Panc1 (cell line): ENCODE measurements around the gene DUSP1. TPM values are rescaled to one million over a fixed set of nuclear protein-coding genes. Genes with fewer than 3 reads are reported as not detected.
A peak's percentile ranks its signal among the peaks of the same experiment; 100 is the strongest.

ENCODE experiments used
- ATAC-seq: fragments of 200-7000 bp; cut with Tn5 transposase; 2 replicates; pipeline ENCODE4 v1.9.1; 2020; ENCODE audit warnings: mild to moderate bottlenecking, moderate library complexity
- BruUV-seq: library from RNA; stranded (reverse); fragments of 400-500 nt; replicated peaks from 2 replicates; lab custom pipeline; 2021; lab: Mats Ljungman, UMichigan
- CTCF ChIA-PET: fragments of 300-600 bp; sonication (Branson Sonifier 250); formaldehyde crosslinking; loops from one replicate; lab custom pipeline; 2022; ENCODE audit warnings: antibody characterized with exemption; lab: Charles Lee
- POLR2A ChIA-PET: fragments of 300-600 bp; sonication (Branson Sonifier 250); formaldehyde crosslinking; loops from one replicate; lab custom pipeline; 2022; ENCODE audit warnings: antibody characterized with exemption; lab: Charles Lee
- DNase-seq: peaks from one replicate; pipeline ENCODE4 v3.0.0-alpha.2; 2010; ENCODE audit warnings: low read depth, low spot score
- H3K27ac ChIP-seq: 2 replicates; pipeline ENCODE4 v1.5.1; 2011; ENCODE audit warnings: mild to moderate bottlenecking, low read length, inconsistent platforms
- H3K27me3 ChIP-seq: fragments of 200-500 bp; sonication (Bioruptor generic); 2 replicates; pipeline ENCODE4 v1.6.0; 2014; ENCODE audit warnings: low read length, inconsistent platforms; ENCODE audit not compliant: control insufficient read depth, insufficient read depth
- H3K36me3 ChIP-seq: fragments of 200-500 bp; sonication (Bioruptor generic); 2 replicates; pipeline ENCODE4 v1.5.1; 2014; ENCODE audit warnings: inconsistent platforms, mild to moderate bottlenecking, low read length, moderate library complexity; ENCODE audit not compliant: control insufficient read depth, insufficient read depth
- H3K4me1 ChIP-seq: 2 replicates; pipeline ENCODE4 v1.5.1; 2011; ENCODE audit warnings: inconsistent platforms, mild to moderate bottlenecking, low read length, moderate library complexity; ENCODE audit not compliant: control insufficient read depth, insufficient read depth
- H3K4me3 ChIP-seq, 2 experiments: 2 replicates each; pipeline ENCODE4 v1.5.1; 2011 to 2012; ENCODE audit warnings: low read depth in 2 of 2, low read length in 2 of 2, mild to moderate bottlenecking in 2 of 2, inconsistent platforms in 1 of 2, moderate library complexity in 1 of 2
- H3K9me3 ChIP-seq: fragments of 200-500 bp; sonication (Bioruptor generic); 2 replicates; pipeline ENCODE4 v1.5.1; 2014; ENCODE audit warnings: low read depth, mild to moderate bottlenecking, inconsistent platforms, low read length, moderate library complexity; ENCODE audit not compliant: control insufficient read depth, insufficient read depth
- POLR2AphosphoS5 ChIP-seq: IDR thresholded peaks from 2 replicates; pipeline ENCODE4 v1.6.1; 2012; ENCODE audit warnings: mild to moderate bottlenecking, low read depth, low read length, moderate library complexity
- REST ChIP-seq, 2 experiments: IDR thresholded peaks; 2 replicates each; pipeline ENCODE4 v1.6.1; 2011 to 2012; ENCODE audit warnings: low read depth in 2 of 2, control low read depth in 1 of 2, low read length in 1 of 2, mild to moderate bottlenecking in 1 of 2, moderate library complexity in 1 of 2; ENCODE audit not compliant: insufficient read depth in 1 of 2
- SIN3A ChIP-seq: IDR thresholded peaks from 2 replicates; pipeline ENCODE4 v1.6.1; 2012; ENCODE audit warnings: low read depth, mild to moderate bottlenecking, low read length, moderate library complexity, borderline replicate concordance; ENCODE audit not compliant: insufficient read depth
- TCF7L2 ChIP-seq: IDR thresholded peaks from 2 replicates; pipeline ENCODE4 v1.6.1; 2011; ENCODE audit warnings: mild to moderate bottlenecking, low read depth, low read length, inconsistent platforms
- in situ Hi-C: cut with HindIII; loops from 2 replicates; pipeline ENCODE4 v1.10.0; 2016; ENCODE audit warnings: low sequenced_read_pairs, low pct_unique_long_range_greater_than_20kb
- intact Hi-C: fragments of 100-400 bp; cut with micrococcal nuclease; formaldehyde crosslinking; loops from one replicate; pipeline ENCODE4 v1.10.0; 2022; ENCODE audit not compliant: unreplicated experiment
- total RNA-seq: library from RNA; stranded (reverse); gene quantifications from one replicate; pipeline ENCODE4 v1.2.1, GENCODE V29; 2021; ENCODE audit not compliant: unreplicated experiment
- TF ChIP-seq, protein P1 (sequence below): fragments of 450-650 bp; IDR thresholded peaks from 2 replicates; pipeline ENCODE4 v1.5.1; 2017; ENCODE audit warnings: mild to moderate bottlenecking

The DUSP1 gene
- total RNA-seq, 1 experiment from 2014 or later, result 79.9 TPM

- POLR2A ChIA-PET, result interaction anchor here (0.7 kb wide), 1 partner anchor 80 kb away, joined by 3 read pairs; no protein-coding TSS in a partner anchor
- Histone ChIP-seq H3K27ac (peak overlapping the region; percentile 94), H3K4me1 (peaks cover 36% of the 10 kb centered on the region), H3K27me3 (no peaks in the 10 kb centered on the region), H3K4me3 (peak overlapping the region; percentile 78 to 97), H3K36me3 (peaks cover 17% of the 10 kb centered on the region), H3K9me3 (no peaks in the 10 kb centered on the region)
- intact Hi-C loops, result loop anchor here (5.0 kb wide), 1 partner anchor 34 kb away; no protein-coding TSS in a partner anchor
- in situ Hi-C loops, result no loop called here
- peak; percentile 78 for TF ChIP-seq POLR2AphosphoS5
- TF ChIP-seq, protein P1, sequence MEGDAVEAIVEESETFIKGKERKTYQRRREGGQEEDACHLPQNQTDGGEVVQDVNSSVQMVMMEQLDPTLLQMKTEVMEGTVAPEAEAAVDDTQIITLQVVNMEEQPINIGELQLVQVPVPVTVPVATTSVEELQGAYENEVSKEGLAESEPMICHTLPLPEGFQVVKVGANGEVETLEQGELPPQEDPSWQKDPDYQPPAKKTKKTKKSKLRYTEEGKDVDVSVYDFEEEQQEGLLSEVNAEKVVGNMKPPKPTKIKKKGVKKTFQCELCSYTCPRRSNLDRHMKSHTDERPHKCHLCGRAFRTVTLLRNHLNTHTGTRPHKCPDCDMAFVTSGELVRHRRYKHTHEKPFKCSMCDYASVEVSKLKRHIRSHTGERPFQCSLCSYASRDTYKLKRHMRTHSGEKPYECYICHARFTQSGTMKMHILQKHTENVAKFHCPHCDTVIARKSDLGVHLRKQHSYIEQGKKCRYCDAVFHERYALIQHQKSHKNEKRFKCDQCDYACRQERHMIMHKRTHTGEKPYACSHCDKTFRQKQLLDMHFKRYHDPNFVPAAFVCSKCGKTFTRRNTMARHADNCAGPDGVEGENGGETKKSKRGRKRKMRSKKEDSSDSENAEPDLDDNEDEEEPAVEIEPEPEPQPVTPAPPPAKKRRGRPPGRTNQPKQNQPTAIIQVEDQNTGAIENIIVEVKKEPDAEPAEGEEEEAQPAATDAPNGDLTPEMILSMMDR, result no peak
- peak; percentile 44; the same call in 1 of the 2 replicates for TF ChIP-seq TCF7L2
- no peak for TF ChIP-seq REST (IDR thresholded peaks at IDR 0.05; ENCODE audit: insufficient read depth in 1 of 2, low read depth in 2 of 2, low read length in 1 of 2)
- TF ChIP-seq SIN3A, result 0 out of 2 replicates have a peak, but pooled peaks have one; percentile 41
- DNase-seq (peak; percentile 71), ATAC-seq (peak; percentile 33)
- CTCF ChIA-PET, result no interaction called here
- no TSS peak for BruUV-seq
These were observed 4.5 kb downstream of the DUSP1 start for GRCh38 chr5:172766287-172767108.

DNA sequence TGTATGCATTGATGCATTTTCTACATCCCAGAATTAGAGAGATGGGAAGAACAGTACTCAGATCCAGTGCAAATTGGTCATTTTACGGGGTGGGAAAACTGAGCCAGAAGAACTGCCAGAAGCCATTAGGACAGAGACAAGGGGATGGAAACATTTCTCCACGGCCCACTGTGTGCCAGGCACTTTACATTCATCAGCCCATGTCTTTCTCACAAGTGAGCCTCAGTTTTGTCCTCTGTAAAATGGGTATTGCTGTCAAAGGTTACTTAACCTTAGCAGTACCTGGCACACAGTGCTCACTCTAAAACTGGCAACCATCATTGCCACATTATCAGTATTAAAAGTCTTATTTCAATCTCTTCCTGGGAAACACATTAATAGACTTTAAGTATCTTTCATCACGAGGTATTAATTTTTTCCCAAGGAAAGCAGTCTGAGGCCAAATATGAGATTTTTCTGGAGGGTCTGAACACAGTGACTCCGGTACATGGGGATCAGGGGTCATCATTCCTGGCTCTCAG, 5.2 kb downstream of the DUSP1 start:
- ChIA-PET CTCF (interaction anchor here (0.6 kb wide), 1 partner anchor 203 kb away, joined by 9 read pairs; no protein-coding TSS in a partner anchor), POLR2A (interaction anchor here (0.6 to 1.5 kb wide), 4 partner anchors 10 to 81 kb away, joined by 3 to 12 read pairs (median 4); no protein-coding TSS in a partner anchor)
- intact Hi-C loops (loop anchor here (5.0 kb wide), 1 partner anchor 34 kb away; no protein-coding TSS in a partner anchor), in situ Hi-C loops (no loop called here)
- Histone ChIP-seq H3K36me3 (peaks cover 17% of the 10 kb centered on the region), H3K9me3 (no peaks in the 10 kb centered on the region), H3K27ac (peak overlapping the region; percentile 94), H3K4me3 (peak overlapping the region; percentile 78 to 97), H3K27me3 (no peaks in the 10 kb centered on the region), H3K4me1 (peaks cover 36% of the 10 kb centered on the region)
- no peak for DNase-seq
- TF ChIP-seq TCF7L2 (no peak), REST (IDR thresholded peaks at IDR 0.05; ENCODE audit: insufficient read depth in 1 of 2, low read depth in 2 of 2, low read length in 1 of 2) (no peak), POLR2AphosphoS5 (no peak; the same call in 1 of the 2 replicates), SIN3A (0 out of 2 replicates have a peak, but pooled peaks have one; percentile 30)
- TF ChIP-seq, protein P1, result no peak
- peak; percentile 17 for ATAC-seq
- no TSS peak for BruUV-seq
